GM19468 (cell line): ENCODE data around the gene MRTFA.

Experiments used
- ATAC-seq: cut with Tn5 transposase; IDR thresholded peaks from one replicate; pipeline ENCODE4 v1.9.1; 2021; ENCODE audit warnings: mild to moderate bottlenecking, moderate library complexity, moderate number of reproducible peaks; ENCODE audit not compliant: unreplicated experiment; ENCODE audit errors: extremely low read depth

The MRTFA gene

GRCh38 chr22:40479126-40479800 is 157.3 kb downstream of the MRTFA start:
- no peak for ATAC-seq

DNA sequence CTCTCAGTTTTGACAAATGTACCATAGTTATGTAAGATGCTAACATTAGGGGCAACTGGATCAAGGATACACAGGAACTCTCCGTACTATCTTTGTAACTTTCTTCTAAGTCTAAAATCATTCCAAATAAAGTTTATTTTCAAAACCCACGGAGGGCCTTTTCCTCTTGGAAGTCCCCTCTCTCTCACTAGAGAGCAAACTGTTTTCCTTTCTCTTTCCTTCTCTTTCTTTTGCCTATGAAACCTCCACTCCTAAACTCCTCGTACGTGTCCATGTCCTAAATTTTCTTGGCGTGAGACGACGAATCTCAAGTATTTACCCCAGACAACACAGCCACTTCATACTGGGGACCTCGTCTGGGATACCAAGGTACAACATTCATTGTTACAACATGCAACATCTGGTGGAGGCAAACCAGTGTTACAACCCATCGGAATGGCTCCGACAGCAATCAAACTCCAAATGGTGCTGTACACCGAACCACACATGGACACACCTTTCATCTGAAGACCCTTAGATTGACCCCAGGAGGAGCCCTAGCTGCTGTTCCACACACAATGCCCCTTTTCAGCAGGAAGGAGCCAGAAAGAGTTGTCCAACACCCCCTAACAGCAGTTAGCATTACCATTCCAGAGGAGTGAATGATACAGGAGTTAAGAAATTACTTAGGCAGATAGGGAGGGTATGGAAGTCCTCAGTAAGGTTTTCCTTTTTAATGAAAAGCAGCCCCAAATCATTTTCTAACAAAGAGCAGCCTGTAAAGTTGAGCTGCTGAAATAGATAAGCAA is 158.0 kb downstream of the MRTFA start:
- ATAC-seq = no peak

DNA sequence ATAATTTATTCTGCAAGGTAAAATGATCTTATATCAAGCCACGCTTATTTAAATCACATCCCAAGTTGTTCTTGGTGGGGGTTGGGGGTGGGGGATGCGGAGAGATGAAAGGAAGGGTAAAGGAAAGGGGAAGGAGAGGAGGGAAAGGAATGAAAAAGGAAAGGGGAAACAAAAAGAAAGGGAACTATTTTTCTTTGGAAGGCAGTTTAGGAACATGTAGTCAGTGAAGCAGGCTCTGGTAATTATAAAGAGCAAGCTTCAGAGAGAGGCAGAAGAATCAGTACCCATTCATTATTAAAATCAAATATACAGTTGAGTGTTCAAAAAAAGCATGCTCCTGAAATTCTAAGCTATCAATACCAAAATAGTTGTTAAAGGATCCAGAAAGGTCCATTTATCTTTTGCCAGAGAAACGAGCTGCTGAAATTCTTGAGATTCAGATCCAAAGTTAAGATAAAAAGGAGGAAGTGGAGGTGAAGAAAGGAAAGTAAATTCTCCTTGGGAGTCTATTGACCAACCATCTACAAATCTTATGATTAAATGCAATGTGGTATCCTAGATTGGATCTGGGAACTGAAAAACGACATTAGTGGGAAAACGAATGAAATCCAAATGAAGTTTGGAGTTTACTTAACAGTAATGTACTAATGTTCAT is 158.7 kb downstream of the MRTFA start:
- no peak for ATAC-seq

- ATAC-seq = no peak
These were observed 160.2 kb downstream of the MRTFA start for GRCh38 chr22:40476341-40476740.

DNA sequence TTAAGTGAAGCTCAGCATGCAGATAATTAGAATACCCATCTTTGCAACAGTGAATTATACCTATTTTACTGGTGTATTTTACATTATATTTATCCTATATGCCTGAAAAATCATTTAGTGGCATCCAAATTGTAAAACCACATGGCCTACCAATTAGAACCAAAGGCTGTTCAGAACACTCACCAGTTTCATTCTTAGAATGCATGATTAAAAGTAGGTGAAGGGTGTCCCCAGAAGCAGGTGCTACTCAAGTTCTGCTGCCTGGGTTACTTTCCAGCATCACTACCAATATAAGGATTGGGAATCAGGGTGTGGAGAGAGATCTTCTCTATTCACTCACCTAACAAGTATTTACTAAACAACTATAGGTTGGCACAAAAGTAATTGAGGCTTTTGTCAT is 162.8 kb downstream of the MRTFA start:
- no peak for ATAC-seq

GRCh38 chr22:40472579-40472978 is 163.9 kb downstream of the MRTFA start:
- ATAC-seq = no peak

- no peak for ATAC-seq
These were observed 164.5 kb downstream of the MRTFA start for GRCh38 chr22:40472051-40472450.

DNA sequence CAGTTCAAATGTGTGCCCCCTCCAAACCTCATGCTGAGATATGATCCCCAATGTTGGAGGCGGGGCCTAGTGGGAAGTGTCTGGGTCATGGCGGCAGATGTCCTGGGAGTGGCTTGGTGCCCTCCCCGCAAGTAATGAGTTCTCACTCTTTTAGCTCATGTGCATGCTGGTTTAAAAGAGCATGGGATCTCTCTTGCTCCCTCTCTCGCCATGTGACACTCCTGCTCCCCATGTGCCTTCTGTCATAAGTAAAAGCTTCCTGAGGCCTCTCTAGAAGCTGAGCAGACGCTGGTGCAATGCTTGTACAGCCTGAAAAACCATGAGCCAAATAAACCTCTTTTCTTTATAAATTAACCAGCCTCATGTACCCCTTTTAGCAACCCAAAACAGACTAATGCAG is 167.3 kb downstream of the MRTFA start:
- no peak for ATAC-seq

GRCh38 chr22:40468616-40469015 is 167.9 kb downstream of the MRTFA start:
- ATAC-seq = no peak

DNA sequence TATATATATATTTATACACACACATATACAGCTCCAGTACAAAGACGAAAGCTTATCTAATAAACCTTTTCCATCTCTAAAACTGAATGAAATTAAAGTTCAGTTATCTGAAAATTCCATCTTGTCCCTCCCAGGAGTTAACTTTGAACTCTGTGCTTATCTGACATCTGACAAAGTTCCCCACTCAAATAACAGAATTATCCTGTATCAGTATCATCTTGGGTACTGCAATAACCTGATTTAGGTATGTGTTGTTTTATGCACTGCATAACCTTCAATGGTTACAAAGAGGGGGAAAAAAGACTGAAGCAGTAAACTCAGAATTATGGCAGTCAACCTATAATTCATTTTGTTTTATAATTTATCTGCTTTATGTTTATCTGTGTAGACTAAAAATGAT is 169.5 kb downstream of the MRTFA start:
- ATAC-seq = no peak

- ATAC-seq = no peak
These were observed 172.8 kb downstream of the MRTFA start for GRCh38 chr22:40463683-40464082.

GRCh38 chr22:40463017-40463631 is 173.4 kb downstream of the MRTFA start:
- no peak for ATAC-seq

GRCh38 chr22:40462195-40462984 is 174.1 kb downstream of the MRTFA start:
- no peak for ATAC-seq

DNA sequence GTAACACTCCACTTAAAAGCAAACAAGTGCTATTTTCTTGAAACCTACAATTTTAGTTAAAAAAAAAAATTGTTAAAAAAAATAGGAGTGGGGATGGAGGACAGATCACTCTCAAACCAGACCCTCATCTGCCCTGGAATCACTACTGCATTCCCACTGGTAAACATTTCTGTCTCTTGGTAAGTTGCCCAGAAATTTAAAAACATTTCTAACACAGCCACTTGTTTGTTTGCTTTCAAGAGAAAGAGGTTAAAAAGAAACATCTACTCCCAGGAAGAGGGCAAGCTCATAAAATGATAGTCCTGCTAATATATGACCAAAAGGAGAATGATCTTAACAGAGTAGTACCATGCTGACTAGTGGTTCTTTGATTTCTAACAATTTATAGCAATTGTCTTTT is 182.8 kb downstream of the MRTFA start:
- ATAC-seq = no peak

DNA sequence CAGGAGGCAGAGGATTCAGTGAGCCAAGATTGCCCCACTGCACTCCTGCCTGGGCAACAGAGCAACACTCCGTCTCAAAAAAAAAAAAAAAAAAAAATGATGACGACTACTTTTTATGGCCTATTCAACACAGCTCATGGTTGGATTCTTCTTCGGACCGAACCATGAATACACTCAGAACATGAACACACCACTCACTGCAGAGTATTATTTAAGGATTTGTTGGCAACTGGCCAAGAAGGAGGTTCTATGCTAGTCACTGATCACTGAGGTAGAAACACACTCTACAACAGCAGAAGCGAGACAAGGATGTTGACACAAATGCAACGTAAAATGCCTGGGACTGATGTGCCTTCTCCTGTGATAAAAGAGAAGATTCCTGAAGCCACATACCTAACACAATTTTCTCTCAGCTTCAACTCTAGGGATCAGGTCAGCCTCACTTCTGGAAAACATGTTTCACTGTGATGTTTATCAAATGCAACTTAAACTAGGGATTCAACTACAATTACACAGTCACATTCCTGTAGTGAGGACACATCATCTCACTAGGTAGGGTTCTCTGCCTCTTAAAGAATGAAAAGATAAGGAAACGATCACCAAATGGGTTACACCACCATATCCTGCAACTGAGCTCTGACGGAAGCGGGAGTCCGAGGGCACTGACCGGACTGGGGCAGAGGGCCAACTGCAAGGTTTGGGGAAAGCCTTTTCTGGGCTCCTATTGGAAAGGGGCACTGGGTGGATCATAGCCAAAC is 183.6 kb downstream of the MRTFA start:
- no peak for ATAC-seq

GRCh38 chr22:40451210-40451609 is 185.3 kb downstream of the MRTFA start:
- ATAC-seq = no peak

GRCh38 chr22:40450616-40451015 is 185.9 kb downstream of the MRTFA start:
- ATAC-seq = no peak

DNA sequence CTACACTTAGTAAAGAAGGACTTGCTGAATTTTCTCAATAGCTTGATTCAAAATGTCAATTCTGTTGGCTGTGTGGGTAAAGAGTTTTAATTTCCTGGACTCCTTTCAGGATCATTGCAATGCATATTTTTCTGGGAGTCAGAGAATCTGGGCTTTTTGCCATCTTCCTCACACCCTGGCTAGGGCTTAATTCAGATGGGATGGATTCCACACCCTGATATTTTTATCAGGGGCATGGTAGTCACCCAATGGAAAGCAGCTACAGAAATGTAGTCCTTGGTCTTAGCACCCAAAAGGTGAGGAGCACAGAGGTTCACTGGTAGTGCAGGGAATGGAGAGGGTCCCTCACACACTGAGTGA is 186.9 kb downstream of the MRTFA start:
- ATAC-seq = no peak

DNA sequence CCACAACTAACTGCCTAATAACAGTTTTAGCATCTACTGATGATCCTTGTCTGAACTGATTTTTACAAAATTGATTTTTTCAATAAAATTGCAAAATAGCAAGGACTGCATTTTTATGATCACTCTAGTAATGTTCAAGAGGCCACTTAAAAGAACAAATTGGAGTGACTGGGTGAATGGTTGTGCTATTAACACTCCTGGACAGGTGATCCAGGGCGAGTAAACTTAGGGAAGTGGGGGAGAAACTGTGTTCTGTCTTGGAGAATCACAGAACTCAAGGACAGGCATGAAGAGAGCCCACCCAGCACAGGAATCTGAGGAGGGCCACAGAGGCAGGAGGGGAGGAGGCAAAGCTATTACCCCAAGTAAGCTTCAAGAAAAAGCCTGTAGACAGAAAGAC is 190.3 kb downstream of the MRTFA start:
- no peak for ATAC-seq
